ENCODE results near the gene MAP4K5. TPM values are rescaled to one million over a fixed set of nuclear protein-coding genes. Genes with fewer than 3 reads are reported as not detected.

The MAP4K5 gene
- 113 and 123 TPM in 2 replicates for total RNA-seq
- long read RNA-seq, partial matches to known transcripts: 19 of 51 reads
- long read RNA-seq, other reads (novel, unspliced or antisense): 32 of 51 reads

DNA sequence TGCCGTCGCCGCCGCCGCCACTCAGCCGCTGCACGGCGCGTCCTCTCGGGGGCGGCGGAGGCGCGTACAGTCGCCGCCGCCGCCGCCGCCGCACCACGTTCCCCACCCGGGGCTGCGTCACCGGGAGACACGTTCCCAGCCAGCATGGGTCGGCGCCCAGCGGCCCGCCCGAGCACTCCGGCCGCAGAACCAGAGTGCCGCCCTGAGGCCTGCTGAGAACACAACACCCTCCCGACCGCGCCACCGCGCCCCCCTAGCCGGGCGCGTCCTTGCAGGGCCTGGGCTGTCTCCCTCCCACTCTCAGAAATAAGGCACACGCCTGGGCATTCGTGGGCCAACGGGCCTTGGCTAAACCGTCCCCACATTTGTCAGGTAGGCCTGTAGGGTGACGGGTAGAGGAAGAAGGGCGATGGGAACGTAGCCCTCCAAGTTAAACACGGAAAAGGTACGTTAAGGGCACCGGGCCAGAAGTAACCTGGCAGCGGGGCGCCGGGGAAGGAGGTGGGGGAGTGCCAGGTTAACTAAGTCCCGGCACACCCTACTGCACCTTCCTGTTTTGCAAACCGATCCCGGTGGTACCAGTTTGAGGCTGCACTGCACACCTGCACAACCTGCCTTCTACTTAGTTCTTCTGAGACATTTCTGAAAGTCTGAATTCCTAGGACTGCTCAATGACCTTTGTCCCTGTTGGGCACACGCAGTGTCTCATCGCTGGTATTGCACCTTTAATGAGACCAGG, at the start of gene MAP4K5:
MAP4K5 (minus strand) TSS at position 68 of the 739 bp plus-strand sequence. CDS start 520 bp downstream, outside the sequence.
- Mint-ChIP-seq H3K4me3 (ENCODE audit: unreplicated experiment) (peak within 1 kb of the TSS; percentile 94), H3K4me1 (ENCODE audit: unreplicated experiment) (peaks cover 41% of the 10 kb centered on the region)

DNA sequence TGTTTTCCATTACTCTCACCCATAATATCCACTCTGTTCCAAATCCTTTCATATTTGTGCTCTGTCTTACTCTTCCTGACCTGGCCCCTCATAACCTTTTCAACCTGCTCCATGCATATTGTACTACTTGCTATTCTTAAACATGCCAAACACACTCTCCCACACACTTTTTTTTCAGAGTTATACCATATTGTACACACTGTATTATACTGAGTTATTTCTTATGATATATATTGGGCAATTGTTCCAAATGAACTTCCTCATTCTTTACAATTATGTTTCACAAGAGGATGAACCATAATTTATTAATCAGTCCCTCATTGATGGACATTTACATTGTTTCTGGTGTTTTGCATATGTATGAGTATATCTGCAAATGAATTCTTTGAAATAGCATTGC, 46.1 kb upstream of the MAP4K5 start:
- H3K27ac Mint-ChIP-seq (ENCODE audit: unreplicated experiment): no peak overlapping the region
- no peaks in the 10 kb centered on the region for H3K9me3 Mint-ChIP-seq (ENCODE audit: unreplicated experiment)
- H3K4me1 Mint-ChIP-seq (ENCODE audit: unreplicated experiment): no peaks in the 10 kb centered on the region
- no peak overlapping the region for H3K4me3 Mint-ChIP-seq (ENCODE audit: unreplicated experiment)
- peaks cover 3% of the 10 kb centered on the region for H3K36me3 Mint-ChIP-seq (ENCODE audit: unreplicated experiment)
- no peak for DNase-seq (ENCODE audit: extremely low spot score, unreplicated experiment)
- TF ChIP-seq CTCF (IDR thresholded peaks at IDR 0.05): no peak
- no peaks in the 10 kb centered on the region for H3K27me3 Mint-ChIP-seq (ENCODE audit: unreplicated experiment)

More for the DNA sequence above, at the start of gene MAP4K5:
- no peaks in the 10 kb centered on the region for H3K36me3 Mint-ChIP-seq (ENCODE audit: unreplicated experiment)
- H3K27ac Mint-ChIP-seq (ENCODE audit: unreplicated experiment): peak within 1 kb of the TSS; percentile 96
- peak; percentile 98 for DNase-seq (ENCODE audit: extremely low spot score, unreplicated experiment)
- no peaks in the 10 kb centered on the region for H3K9me3 Mint-ChIP-seq (ENCODE audit: unreplicated experiment)
- H3K27me3 Mint-ChIP-seq (ENCODE audit: unreplicated experiment): no peaks in the 10 kb centered on the region
- TF ChIP-seq CTCF (IDR thresholded peaks at IDR 0.05): peak; percentile 93

DNA sequence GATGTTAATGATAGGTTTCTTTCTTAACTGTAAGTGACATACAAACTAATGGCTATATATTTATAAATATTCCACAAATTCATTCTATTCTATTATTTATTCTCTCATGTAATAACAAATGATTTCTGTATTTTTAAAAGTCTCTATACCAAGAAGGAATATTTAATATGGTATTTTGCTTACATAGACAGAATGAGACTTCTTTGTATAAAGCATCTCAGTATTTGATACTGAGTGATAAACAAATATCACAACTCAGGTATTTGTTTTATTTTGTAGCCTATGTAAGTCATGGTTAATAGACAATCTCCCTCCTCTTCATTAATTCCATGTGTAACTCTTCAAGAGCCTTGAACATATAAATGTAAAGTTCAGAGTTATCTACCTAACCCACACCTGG, 45.6 kb upstream of the MAP4K5 start:
- no peaks in the 10 kb centered on the region for H3K4me1 Mint-ChIP-seq (ENCODE audit: unreplicated experiment)
- peaks cover 3% of the 10 kb centered on the region for H3K36me3 Mint-ChIP-seq (ENCODE audit: unreplicated experiment)
- H3K27ac Mint-ChIP-seq (ENCODE audit: unreplicated experiment): no peak overlapping the region
- no peak for DNase-seq (ENCODE audit: extremely low spot score, unreplicated experiment)
- TF ChIP-seq CTCF (IDR thresholded peaks at IDR 0.05): no peak
- H3K9me3 Mint-ChIP-seq (ENCODE audit: unreplicated experiment): no peaks in the 10 kb centered on the region
- no peaks in the 10 kb centered on the region for H3K27me3 Mint-ChIP-seq (ENCODE audit: unreplicated experiment)
- no peak overlapping the region for H3K4me3 Mint-ChIP-seq (ENCODE audit: unreplicated experiment)

- Mint-ChIP-seq H3K27ac (ENCODE audit: unreplicated experiment) (no peak overlapping the region), H3K9me3 (ENCODE audit: unreplicated experiment) (peaks cover 17% of the 10 kb centered on the region), H3K27me3 (ENCODE audit: unreplicated experiment) (no peaks in the 10 kb centered on the region), H3K4me3 (ENCODE audit: unreplicated experiment) (no peak overlapping the region), H3K4me1 (ENCODE audit: unreplicated experiment) (no peaks in the 10 kb centered on the region), H3K36me3 (ENCODE audit: unreplicated experiment) (peaks cover 18% of the 10 kb centered on the region)
- TF ChIP-seq CTCF (IDR thresholded peaks at IDR 0.05): no peak
- no peak for DNase-seq (ENCODE audit: extremely low spot score, unreplicated experiment)
Measured at GRCh38 chr14:50575769-50576168, 43.4 kb upstream of the MAP4K5 start.

DNA sequence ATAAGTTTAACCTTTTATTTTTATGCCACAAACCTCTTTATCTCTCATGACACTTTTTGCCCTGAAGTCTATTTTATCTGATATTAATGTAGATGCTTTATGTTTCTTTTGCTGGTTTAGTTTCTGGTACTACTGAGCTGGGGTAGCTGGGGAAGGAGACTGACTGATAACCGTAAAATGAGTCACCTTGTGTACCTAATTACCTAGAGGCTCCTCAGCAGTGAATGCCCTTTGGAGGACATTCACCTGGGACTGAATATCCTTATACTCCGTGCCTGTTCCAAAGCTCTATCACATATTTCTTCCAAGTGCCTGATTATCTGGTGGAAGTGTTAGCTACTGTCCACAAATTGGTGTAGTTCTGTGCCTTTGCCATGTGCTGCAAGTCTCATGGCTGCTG, 41.5 kb upstream of the MAP4K5 start:
- Mint-ChIP-seq H3K36me3 (ENCODE audit: unreplicated experiment) (peaks cover 28% of the 10 kb centered on the region), H3K27me3 (ENCODE audit: unreplicated experiment) (no peaks in the 10 kb centered on the region), H3K27ac (ENCODE audit: unreplicated experiment) (no peak overlapping the region), H3K9me3 (ENCODE audit: unreplicated experiment) (peaks cover 30% of the 10 kb centered on the region), H3K4me1 (ENCODE audit: unreplicated experiment) (no peaks in the 10 kb centered on the region), H3K4me3 (ENCODE audit: unreplicated experiment) (no peak overlapping the region)
- no peak for DNase-seq (ENCODE audit: extremely low spot score, unreplicated experiment)
- no peak for TF ChIP-seq CTCF (IDR thresholded peaks at IDR 0.05)

Data from osteocyte (in vitro differentiated cells).